ENCODE results near the gene GRIP1.

GRIP1 gene

DNA sequence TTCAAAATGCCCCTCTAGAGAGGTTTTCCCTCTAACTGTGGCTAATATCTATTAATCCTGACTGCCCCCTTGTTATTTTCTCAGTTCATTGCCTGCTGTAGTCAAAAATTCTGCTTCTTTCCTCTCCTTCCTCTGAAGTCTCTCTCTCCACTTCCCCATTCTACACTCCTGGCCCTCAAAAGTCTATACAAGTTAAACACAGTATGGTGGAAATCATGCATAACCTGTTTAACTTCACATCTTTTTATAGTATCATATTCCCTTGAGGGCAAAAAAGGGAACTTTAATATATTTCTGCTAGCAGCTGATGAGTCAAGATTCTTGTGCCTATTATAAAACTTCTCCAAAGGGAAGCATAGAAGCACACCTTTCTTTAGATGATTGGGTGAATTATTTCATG is 16.7 kb downstream of the GRIP1 start:
- no peak for TF ChIP-seq CTCF (IDR thresholded peaks at IDR 0.05)

- TF ChIP-seq CTCF (IDR thresholded peaks at IDR 0.05), result no peak
Measured at GRCh38 chr12:66661357-66661756, 17.5 kb downstream of the GRIP1 start.

DNA sequence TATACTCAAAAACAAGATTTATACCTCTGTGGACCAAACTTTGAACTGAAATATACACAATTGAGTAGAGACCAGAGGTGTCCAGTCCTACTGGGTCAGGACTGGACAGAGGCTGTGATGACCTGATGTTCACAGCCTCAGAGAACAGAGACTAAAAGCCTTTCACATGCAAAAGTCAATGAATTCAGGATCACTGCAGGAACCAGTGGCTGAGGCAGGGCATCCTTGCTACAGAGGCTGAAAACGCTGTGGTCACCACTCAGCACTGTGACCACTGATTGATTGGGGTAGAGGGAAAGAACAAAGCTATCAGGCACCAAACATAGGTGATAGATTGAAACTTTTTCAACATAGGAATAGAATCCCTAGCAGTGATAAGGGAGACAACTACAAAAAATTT is 25.1 kb downstream of the GRIP1 start:
- TF ChIP-seq CTCF (IDR thresholded peaks at IDR 0.05), result no peak

DNA sequence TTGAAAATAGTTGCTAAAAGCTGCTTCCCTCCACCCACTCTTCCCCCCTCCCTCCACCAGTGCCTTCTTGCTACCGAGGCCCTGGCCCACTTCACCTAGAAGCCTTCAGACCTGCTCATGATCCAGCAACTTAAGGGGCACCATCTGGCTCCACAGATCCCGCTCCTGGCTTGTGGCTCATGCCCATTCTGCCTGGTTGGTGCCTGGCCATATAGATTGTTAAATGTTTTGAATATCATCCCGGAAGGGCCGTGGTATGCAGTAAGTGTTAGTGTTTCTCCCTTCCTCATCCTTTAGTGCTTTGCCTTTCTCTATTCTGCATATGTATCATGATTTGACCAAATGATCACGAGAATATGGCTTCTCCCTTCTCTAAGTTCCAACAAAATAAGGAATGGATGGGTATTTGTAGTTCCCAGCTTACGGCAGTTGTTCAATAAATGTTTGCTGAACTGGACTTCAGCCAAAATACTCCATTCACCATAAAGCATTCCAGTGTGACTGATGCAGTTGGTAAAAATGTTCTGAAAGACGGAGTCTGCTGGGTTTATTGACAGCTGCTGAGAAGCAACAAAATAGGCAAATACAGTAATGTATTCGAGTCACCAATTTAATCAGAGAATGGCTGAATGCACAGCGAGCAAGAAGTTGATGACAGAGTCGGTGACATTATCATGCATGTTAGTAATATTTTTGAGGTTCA is 30.7 kb downstream of the GRIP1 start:
- no peak for TF ChIP-seq CTCF (IDR thresholded peaks at IDR 0.05)

DNA sequence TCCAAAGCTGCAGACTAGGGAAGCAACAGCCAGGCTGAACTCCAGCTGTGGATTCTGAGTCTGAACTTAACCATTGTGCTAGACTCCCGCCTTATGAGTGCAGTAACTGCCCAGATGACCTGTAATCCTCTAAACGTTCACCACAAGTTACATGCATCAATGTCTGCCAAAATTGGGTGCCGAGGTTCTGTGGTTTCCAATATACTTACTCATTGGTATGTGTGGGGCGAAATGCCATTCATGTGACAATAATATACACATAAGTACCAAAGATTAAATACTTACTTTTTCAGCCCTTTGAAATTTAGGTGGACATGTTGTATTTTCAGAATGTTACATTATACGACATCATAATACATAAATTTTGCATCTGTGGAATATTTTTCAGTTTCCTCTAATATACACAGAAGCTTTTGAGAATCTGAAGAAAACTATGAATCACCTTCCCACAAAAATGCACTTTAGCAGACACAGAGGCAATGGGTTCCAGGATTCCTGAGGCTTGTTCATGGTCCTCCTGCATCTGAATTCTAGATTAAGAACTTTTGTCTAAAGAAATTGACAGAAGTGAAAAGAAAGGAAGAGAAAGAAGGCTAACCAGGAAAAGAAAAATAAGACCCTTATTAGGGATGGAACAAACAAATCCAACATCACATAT is 31.7 kb downstream of the GRIP1 start:
- no peak for TF ChIP-seq CTCF (IDR thresholded peaks at IDR 0.05)

DNA sequence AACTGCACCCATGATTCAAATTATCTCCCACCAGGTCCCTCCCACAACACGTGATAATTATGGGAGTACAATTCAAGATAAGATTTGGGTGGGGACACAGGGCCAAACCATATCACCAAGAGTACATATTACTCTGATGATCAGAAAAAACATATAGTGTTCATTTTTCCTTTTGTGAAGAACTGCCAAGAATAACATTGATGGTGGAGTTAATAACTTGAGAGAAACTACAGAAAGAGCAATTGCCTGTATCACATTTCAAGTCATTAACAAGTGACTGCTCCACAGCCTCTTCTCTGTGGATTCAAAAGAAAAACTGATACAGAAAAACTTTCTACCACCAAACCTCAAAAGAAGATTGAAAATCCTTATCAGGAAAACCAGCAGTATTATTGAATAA is 34.7 kb downstream of the GRIP1 start:
- TF ChIP-seq CTCF (IDR thresholded peaks at IDR 0.05), result no peak

DNA sequence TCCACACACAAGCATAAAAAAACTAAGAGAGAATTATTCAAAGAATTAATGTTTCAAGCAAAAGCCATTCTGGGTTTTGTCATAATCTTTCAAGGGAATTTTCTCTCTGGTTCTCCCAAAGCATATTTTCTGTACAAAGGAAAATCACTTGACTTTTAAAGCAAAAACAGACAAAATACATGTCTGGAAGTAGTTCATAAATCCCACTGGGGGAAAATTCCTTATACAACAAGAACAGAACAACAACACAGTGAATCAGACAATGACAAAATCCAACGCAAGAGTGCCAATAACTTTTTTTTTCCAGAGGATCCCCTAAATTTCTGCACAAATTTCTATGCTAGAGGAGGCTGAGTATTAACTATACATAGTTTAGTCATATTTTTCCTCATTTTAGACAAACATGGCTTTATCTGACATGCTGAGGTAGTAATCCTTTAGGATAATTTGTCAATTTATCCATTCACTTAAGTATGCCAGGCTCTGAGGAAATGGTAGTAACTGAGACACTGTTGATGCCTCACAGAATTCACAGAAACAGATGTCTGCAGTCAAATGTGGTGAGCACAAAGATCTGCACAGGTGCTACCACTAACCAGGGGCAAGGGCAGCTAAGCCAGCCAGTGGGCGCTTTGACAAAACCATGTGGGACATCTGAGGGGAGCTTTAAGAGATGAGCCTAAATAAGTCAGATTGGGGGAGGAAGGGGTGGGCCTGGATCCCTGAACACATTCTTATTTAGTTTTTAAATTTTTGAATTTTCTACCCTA is 38.0 kb downstream of the GRIP1 start:
- TF ChIP-seq CTCF (IDR thresholded peaks at IDR 0.05), result no peak

Measured in LNCAP (cell line).